HG02678 (cell line): ENCODE results near the gene TMEM30B.
"Not testable (repeated sequence)": the region's sequence is repeated elsewhere in the genome, so short reads cannot be mapped to it uniquely, and the experiment has no call there.

ENCODE experiments used
- ATAC-seq: cut with Tn5 transposase; IDR thresholded peaks from one replicate; pipeline ENCODE4 v1.9.1; 2021; ENCODE audit warnings: mild to moderate bottlenecking, moderate library complexity; ENCODE audit not compliant: unreplicated experiment

Gene TMEM30B

DNA sequence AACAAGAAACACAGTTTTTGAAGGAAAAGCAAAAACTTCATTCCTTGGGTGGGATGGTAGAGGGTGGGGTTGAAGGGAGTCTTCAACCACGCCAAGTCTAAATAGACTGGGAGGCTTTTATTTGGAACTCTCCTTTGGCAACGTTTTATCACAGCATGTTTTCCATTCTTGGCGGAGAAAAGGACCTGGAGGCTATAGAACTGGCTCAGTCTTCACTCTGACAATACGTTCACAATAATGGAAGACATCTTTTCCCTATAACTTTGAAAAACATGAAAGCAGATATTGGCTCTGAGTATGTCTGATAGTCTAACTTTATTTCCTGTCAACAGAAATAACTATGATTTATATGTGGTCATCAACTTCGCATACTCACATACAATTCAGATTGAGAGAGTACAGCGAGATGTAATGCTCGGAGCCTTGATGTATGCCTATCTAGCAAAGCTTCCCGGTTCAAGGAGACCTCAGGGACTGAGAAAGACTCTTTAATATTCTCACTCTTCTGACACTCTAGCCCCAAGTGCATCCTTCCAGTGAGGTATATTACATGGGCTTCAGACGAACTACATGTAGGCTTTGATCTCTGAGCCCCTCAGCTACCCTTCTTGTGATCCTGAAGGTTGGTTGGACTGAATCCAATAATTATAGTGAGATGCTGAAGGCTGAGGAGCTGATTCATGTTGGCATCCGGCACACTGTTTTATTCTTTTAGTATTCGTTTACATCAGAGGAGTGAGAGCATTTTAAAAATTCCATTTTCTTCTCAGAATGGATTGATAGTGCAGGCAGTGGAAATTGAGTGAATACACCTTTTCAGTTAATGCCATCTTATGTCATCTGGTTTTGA lies 14.0 kb downstream of the TMEM30B start:
- ATAC-seq = no peak

DNA sequence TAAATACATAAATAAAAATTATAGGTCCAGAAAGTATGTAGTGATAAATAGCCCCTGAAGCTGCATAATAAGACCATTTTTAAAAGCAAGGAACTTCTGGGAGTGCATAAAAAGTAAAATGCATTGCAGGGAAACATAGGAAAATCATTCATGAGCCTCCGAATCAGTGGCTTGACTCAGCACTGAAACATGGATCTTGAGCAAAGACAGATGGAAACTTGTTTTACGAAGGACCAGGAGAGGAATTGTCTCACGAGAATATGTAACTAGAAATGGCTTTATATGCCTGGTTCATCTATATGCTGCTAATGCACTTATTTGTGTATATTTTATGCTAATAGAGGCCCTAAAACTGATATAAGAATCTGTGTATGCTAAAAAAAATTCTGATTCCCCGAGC lies 14.7 kb downstream of the TMEM30B start:
- no peak for ATAC-seq

DNA sequence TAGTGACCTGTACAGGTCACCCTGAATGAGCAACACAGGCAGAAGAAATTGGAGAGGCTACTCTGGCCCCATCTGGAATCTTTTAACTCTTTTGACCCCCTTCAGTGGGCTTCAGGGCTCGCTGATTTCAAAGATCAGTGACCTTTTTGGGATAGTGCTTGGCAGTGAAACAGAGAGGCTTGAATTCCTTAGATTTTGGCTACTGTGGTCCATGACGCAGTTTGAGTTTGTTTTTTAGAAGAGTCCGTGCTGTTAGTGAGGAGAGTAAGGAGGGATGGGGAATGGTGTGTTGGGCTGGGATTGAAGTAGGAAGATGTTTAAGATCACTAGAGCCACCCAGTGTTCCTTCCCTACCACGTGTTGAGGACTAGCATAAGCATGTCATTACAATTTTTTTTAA lies 16.5 kb downstream of the TMEM30B start:
- ATAC-seq = no peak

DNA sequence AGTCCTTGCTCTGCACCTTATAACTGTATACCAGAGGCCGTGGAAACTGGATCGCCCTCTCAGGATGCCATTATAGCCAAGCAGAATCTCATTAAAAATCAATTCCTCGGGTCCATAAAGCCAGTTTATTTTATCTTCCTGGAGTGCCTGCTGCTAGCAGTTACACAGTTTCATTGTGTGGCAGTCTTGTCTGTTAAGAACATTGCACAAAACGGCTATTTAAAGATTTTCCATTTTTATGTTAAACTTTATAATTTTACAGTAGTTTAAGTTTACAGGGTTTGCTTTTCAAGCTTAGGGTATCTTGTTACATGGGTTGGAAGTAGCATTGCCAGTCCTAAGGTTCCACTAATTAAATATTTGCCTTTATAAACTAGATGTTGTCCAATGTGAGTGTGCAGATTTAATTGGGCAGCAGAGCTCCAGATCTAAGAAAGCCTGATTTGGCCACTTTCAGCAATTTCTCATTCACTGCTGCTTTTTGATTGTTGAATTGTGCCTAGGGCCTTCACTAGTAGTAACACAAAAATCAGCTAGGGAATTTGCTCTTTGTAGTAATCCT lies 17.0 kb downstream of the TMEM30B start:
- ATAC-seq = no peak

DNA sequence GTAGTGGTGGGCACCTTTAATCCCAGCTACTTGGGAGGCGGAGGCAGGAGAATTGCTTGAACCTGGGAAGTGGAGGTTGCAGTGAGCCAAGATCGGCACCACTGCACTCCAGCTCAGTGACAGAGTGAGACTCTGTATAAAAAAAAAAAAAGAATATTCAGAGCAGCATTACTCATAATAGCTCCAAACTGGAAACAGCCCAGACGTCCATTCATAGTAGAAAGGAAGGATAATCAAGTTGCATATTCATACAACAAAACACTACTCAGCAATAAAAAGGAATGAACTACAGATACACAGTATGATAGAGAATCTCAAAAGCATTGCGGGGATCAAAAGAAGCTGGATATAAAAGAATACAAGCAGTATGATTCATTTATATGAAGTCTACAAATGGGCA lies 19.1 kb downstream of the TMEM30B start:
- no peak for ATAC-seq

DNA sequence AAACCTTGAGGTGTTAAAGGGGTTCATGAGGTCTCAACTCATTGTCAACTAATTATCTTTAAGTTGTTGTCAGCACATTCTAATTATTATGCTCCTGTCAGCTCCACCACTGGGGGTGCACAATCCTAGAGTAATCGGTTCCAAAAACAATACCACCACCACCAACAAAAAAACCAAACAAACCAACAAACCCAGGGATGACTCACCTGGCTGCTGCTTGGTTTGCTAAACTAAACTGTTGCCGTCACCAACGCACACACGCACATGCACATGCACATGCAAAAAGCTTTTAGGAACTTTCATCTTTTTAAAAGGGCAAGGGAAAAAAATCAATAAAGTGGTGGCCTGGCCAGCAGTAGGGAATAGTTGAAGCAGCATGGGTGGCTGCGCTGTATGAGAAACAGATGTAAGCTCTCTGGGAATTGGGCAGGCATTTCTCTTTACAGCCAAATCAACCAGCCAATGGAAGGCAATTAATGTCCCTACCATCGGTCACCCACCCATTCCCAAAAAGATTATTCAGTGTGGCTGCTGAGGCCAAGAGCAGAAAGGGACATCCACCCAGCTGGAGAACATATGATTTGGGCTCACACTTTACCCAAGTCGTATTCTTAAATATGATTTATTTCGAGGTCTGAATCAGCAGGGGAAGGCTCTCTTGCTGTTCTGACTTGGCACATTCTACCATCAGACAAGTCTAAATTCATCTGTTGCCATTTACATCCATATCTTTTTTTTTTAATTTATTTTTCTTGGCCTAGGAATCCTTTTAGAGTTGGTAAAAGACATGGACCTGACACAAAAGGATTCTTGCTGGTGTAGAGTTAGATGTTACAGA lies 20.0 kb downstream of the TMEM30B start:
- no peak for ATAC-seq

DNA sequence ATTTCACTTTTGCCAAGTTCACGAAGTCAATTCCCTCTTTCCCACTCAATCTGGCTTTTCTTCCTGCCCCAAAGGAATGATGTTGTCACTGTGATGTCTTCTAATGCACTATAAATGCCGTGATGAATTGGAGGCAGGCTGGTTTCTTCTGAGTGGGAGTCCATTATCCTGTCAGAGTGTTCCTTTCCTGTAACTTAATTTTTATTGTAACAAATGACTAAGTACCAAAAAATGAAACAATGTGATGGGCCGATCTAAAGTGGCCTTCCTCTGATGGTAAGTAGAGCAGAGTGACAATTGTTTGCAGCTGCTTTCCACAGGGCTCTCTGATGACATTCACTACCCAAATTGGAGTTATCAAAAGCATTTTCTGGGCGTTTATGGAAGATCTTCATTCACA lies 22.2 kb downstream of the TMEM30B start:
- no peak for ATAC-seq

DNA sequence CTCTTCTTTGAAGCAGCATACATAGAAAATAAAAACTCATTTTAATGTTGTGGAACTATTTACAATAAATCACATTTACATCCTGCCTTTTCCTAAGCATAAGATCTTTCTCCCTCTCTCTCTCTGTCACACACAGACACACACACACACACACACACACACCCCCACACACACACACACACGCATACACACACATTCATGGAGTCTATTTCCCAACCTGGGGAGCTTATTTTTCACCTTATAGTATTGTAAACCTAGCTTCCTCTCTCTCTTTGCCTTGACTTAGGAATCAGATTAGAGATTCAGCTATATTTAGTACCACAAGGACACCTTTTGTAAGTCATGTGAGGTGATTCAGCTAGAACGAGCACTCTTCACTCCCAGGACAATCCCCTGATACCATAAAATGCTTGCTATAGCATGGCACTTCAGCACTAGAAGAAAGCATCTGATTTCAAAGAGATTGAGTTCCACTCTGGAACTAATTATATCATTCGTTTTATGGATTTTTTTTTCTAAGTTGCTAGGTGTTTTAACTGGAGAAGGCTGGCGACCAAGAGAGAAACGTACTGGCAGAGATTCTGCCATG lies 23.6 kb downstream of the TMEM30B start:
- ATAC-seq = no peak

DNA sequence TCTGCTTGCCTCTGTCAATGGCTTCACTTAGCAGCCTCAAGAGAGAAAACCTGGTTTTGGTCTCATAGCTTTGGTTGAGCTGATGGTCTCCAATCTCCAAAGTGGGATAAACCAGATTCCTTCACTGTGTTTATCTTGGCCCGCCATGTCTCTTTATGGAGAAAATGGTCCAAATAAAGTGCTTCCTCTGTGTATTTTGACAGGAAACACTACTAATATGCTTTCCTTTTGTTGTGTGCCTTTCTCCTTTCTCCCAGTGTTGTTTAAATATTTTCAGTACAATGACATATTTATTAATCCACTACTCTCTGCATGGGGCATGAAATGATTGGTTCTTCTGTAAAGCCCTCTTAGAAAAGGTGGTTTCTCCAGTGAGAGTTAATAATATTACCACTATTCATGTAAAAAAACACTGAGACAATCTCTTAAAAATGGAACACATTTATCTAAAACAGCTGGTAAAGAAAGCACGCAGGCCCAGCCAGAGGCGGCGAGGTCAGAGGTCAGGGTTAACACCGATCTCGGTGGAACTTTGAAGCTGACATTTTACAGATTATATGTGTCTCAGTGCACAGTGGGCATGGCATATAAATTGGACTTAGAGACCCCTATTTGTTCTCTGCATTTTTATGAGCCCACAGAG lies 24.2 kb downstream of the TMEM30B start:
- ATAC-seq = no peak

DNA sequence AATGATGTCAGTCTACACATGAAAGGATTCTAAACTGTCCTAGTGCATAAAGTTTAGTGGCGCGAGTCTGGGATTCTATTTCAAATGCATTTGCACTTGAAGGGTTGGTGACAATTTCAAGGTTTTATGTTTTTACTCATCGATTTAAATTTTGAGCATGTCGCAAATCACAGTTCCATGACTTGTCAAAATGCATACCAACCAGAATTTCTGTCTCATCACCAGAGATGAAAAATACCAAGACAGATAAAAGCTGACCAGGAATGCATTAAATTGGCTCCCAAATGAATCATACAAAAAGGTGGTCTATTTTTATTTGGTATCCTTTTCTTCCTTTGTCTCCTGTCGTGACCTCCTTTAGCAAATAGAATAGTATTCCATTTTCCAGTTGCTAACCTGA lies 25.2 kb downstream of the TMEM30B start:
- no peak for ATAC-seq

DNA sequence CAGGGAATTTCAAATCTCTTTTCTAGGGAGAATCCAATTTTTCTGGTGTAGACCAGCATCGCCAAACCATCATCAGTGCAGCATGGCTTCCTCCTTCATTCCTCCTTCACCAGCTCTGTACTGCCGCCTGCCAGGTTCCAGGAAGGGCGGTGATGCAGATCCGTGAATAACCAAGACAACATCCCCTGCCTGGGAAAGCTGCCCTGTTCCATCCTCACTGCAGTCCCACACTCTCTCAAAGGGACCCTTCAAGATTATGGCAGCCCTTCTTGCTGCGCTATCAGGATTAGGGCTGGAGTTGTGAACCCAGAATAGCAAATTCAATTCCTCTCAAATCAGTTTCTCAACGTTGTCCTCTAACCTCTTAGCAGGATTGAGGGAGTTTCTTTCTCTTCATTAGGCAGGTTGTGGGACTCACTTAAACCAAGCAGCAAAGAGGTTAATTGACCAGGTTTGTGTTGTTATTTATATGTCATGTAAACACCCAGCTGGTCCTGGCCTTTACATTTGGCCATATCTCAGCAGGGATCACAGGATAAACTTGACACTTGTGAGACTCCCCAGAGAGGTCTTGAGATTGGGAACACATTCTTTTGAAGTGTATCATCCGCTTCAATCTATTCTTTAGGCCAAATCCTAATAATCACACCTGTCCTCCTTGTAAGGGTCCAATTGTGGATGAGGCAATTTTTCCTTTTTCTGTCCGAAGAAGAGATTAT lies 26.2 kb downstream of the TMEM30B start:
- ATAC-seq = no peak

DNA sequence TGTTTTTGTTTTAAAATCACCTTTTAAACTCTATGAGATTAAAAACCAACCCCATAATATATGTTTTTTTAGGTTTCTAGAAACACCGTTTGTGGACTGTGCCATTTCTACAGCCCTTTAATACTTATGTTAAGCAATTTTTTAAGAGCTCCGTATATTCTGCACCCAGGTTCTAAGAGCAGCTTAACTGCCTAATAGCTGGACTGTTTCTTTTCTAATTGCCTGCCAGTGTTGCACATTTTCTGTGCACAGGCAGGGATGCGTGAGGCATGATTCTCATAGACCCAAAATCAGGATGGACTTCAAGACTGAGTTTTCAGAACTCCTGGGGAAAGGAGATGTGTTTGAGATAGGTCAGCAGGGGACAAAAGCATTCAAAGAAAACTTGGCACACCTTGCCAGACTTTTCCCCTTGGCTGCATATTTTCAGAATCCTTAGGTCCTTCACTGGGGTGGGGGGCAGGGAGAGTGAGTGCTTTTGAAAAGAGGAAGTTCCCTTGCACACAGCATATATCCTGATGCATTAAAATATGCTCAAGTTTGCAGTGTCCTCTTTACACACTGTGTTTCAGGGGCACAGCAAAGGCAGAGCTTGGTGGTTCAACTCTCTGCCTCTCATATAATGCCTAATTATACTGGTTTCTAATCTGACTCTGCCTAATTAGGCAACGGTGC lies 27.9 kb downstream of the TMEM30B start:
- ATAC-seq = peak; percentile 14

DNA sequence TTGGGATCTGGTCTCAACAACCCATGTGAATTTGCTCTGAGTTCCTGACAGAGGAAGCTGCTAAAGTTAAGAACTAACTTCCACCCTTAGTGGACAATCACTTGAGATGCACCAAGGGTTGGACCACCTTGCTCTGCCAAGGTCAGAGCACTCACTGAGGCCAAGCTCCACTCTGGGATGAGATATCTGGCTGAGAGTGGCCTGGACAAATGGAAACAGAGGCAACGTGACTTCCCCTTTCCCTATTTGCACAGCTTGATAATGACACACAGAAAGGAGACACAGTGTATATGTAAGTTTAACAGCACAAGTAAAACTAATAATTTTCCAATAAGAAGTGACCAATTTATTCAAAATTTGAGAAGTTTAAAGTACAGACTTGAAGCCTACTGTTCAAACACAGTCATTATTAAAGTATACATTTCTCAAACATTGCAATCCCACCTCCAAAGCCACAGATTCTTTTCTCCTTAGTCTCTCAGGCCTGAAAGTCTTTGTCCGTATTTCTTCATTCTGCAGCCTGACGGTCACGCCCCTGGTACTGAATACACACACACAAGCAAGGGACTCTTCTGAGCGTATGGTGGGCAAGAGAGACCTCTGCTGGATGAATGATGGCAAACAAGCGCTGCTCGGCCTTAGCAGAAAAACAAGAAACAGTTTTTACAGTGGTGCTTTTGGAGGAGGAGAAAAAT lies 28.6 kb downstream of the TMEM30B start:
- peak; percentile 84 for ATAC-seq

DNA sequence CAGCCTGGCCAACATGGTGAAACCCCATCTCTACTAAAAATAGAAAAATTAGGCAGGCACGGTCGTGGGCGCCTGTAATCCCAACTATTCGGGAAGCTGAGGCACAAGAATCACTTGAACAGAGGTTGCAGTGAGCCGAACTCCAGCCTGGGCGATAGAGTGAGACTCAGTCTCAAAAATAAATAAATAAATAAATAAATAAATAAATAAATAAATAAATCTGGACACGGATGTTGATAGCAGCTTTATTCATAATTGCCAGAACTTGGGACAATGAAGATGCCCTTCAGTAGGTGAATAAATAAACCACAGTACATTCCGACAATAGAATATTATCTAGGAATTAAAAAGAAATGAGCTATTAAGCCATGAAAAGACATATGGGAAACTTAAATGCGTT lies 31.1 kb downstream of the TMEM30B start:
- ATAC-seq = no peak

DNA sequence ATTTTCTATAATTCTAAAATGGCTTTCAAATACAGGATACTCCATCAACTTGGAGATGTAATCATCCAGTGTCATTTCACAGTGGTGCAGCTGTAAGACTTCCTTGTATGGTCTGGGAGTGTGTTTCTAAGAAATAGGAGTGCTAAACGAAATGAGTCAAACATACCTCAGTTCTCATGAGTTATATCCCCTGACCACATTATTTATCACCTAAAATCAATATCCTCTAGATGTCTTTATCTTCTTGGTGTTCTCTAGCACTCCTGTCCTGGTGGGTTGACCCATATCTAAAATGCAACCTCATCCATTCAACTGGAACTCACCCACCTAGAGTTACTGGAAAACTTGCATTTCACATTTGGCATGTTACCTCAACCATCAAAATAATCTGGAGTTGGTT lies 33.2 kb downstream of the TMEM30B start:
- no peak for ATAC-seq

DNA sequence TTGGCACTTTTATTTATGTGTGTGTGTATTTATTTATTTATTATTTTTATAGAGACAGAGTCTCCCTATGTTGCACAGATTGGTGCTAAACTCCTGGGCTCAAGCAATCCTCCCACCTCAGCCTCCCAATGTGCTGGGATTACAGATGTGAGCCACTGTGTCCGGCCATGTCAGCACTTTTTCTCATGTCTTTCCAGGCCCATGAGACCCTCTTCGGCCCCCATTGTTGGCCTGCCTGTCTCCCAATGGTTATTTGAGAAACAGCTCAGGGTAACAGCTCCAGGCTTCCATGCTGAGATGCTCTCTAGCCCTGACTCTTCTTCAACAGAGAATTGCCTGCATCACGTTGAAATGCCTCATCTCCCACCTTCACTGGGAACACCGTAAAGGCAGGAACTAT lies 34.4 kb downstream of the TMEM30B start:
- ATAC-seq = no peak

DNA sequence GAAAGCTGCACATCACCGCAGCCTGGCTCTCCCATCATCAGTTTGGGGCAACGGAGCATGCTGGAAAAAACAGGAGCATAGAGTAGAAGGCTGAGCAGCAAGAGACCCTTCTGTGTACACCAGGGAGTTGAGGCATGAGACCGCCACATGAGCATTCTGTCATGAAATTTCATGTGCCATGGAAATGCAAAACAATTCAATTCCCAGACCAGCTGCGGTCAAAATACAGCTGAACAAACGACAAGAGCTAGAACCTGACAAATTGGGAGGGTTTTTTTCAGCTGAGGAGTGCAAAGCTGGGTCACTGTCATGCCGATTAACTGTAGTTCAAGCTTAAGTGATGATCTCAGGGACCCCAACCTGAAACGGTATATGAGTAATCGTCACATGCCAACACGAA lies 37.1 kb downstream of the TMEM30B start:
- no peak for ATAC-seq

DNA sequence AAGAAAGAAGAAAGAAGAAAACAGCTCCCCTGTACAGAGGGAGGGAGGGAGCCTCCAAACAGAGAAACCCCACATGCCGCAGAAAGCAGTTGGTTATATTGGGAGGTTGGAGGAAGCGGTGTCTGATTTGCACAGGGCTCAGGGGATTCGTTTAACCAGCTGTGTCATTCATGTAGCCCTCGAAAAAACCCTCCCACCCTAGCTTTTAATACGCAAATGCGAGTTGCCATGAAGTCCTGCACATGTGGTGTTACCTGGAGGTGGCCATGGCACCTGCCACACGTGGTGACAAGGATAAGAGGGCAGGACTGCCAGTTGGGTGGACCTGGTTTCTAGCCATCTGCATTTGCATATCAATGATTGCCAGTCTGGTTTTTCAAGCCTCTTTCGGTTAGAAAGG lies 40.9 kb downstream of the TMEM30B start:
- no peak for ATAC-seq

DNA sequence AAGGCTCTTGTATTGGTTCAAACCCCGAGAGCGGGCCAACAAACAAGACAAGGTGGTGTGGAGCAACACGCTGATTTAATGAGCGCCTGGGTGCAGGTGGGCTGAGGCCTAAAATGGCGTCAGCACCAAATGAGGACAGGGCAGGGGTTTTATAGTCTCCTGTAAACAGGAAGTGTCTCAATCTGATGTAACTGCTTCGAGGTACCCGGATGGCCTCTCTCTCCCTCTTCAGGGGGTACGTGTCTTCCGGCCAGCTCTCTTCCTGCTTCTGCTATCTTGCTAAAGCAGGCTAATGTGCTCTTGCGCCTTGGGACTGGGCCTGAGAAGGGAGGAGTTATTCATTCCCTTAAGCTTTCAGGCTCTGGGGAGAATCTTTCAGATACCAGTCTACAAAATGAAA lies 41.9 kb downstream of the TMEM30B start:
- ATAC-seq = not testable (repeated sequence)
